ENCODE results near the gene PRF1.
"Not testable (repeated sequence)": the region's sequence is repeated elsewhere in the genome, so short reads cannot be mapped to it uniquely, and the experiment has no call there.

Gene PRF1

GRCh38 chr10:70617798-70618568 lies 15.4 kb upstream of the PRF1 start:
- DNase-seq (ENCODE audit: low read depth, low spot score), result no peak

DNA sequence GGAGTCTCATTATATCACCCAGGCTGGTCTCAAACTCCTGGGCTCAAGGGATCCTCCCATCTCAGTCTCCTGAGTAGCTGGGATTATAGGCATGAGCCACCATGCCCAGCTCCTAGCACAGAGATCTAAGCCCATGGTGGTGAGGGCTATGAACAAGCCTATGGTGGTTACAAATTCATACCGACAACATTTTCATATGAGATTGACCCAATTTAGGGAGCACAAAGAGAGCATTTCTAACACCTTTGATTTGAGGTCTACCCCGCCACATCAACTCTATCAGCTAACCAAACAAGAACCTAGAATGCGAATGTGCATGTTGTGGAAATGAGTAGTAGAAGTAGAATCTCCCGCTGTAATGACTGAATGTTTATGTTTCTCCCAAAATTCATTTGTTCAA lies 14.2 kb upstream of the PRF1 start:
- DNase-seq (ENCODE audit: low read depth, low spot score), result no peak

DNA sequence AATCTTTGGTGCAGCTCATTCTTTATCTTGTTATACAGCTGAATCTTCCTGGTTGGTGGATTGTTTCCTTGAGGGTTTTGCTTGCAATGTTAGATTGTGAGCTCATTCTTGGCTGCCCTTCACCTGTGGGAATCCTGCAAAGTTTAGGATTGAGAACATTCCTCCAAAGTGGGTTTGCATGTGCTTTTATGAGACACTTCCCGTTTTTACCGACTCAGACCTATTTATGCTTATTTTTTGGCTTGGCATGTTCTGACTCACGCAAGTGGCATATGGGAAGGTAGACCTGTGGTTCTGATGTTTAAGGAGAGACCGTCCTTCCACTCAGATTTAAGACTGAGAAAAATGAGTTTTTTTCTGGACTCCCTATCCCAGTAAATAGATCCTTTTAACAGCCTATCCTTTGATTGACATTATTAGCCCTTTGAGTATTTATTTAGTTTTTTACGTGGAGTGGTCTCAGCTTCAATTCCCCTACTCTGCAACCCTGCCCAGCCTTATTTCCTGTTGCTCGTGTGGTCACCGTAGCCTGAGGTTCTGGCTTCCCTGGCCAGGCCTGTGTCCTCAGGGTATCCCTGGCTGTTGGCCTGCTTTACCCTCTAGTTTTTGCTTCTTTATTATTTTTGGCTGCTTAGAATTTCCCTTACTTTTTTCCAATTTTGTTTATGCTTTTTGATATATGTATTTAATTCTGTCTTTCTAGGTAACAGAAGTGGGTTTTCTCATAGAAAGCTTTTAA lies 13.4 kb upstream of the PRF1 start:
- no peak for DNase-seq (ENCODE audit: low read depth, low spot score)

GRCh38 chr10:70615211-70615610 lies 12.7 kb upstream of the PRF1 start:
- DNase-seq (ENCODE audit: low read depth, low spot score), result no peak

DNA sequence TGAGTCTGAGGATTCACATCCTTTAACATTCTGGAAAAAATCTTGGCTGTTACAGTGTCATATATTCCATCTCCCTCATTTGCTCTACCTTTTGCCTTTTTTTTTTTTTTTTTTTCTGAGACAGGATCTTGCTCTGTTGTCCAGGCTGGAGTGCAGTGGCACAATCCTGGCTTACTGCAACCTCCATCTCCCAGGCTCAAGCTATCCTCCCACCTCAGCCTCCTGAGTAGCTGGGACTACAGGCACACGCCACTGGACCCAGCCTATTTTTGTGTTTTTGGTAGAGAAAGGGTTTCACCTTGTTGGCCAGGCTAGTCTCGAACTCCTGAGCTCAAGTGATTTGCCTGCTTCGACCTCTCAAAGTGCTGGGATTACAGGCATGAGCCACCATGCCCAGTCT lies 11.8 kb upstream of the PRF1 start:
- DNase-seq (ENCODE audit: low read depth, low spot score), result not testable (repeated sequence)

- no peak for DNase-seq (ENCODE audit: low read depth, low spot score)
Measured at GRCh38 chr10:70613941-70614340, 11.4 kb upstream of the PRF1 start.

DNA sequence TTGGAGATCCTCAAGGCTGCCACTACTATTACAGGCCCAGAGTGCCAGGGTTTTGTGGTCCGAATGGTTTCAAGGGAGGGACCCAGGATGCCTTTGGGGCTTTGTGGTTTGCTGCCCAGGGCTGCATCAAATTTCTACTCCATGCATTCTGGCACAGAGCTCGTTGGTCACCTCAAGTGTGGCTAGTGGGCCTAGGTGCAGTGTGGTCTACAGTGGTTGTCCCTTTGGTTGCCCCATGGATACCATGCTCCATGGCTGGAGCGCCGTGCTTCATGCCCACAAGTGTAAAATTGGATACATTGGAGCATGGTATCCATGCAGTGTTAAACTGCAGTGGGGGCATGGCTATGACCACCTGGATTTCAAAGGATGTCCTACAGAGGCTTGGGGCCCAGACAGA lies 5.4 kb upstream of the PRF1 start:
- no peak for DNase-seq (ENCODE audit: low read depth, low spot score)

GRCh38 chr10:70605161-70605560 lies 2.6 kb upstream of the PRF1 start:
- DNase-seq (ENCODE audit: low read depth, low spot score), result no peak

- DNase-seq (ENCODE audit: low read depth, low spot score), result no peak
Measured at GRCh38 chr10:70604106-70604505, 1.6 kb upstream of the PRF1 start.

- no peak for DNase-seq (ENCODE audit: low read depth, low spot score)
Measured at GRCh38 chr10:70603449-70603801, 884 bp upstream of the PRF1 start.

GRCh38 chr10:70601746-70602145 lies 795 bp downstream of the PRF1 start:
- no peak for DNase-seq (ENCODE audit: low read depth, low spot score)

GRCh38 chr10:70600512-70601395 lies 1.8 kb downstream of the PRF1 start:
- DNase-seq (ENCODE audit: low read depth, low spot score), result no peak

DNA sequence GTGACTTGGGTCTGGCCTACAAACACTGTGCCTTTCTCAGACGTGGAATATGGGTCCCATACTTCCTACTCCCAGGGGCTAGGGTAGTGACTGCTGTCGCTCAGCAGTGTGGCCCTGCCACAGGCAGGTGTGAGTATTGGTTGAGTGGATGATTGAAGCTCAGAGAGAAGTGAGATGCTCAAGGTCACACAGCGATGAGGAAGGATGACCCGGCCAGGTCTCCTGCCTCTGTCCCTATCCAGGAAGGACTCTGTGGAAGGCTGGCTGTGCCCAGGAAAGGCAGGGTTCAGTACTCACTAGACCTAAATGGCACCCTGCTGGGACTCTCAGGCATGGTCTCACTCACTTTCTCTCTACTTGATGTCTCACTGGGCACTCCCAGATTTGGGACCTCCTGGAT lies 2.8 kb downstream of the PRF1 start:
- no peak for DNase-seq (ENCODE audit: low read depth, low spot score)

DNA sequence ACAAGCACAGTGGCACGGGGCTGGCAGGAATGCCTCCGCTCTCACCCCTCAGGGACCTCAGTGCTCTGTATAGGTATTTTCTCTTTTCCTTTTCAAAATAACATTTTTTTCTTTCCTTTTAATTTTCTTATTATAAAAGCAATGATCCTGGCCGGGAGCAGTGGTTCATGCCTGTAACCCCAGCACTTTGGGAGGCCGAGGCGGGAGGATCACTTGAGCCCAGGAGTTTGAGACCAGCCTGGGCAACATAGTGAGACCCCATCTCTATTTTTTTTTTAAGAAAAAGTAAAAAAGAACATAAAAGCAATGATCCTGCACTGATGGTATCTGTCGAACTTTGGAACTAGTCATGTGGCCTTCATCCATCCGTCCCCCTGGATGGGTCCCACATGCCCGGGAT lies 3.2 kb downstream of the PRF1 start:
- DNase-seq (ENCODE audit: low read depth, low spot score), result no peak

DNA sequence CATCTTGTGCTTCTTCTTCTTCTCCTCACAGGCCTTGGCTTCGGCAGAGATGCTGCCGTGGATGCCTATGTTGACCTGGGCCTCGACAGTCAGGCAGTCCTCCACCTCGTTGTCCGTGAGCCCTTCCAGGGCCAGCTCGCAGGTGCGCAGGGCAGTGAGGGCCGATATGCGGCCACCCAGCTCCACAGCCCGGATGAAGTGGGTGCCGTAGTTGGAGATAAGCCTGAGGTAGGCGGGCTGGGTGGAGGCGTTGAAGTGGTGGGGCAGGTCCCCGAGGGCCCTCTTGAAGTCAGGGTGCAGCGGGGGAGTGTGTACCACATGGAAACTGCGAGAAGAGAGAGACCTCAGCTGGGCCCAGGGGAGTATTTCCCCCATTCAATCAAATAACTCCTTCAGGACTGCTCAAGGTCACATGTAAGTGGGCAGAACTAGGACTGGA lies 3.7 kb downstream of the PRF1 start:
- DNase-seq (ENCODE audit: low read depth, low spot score), result no peak

DNA sequence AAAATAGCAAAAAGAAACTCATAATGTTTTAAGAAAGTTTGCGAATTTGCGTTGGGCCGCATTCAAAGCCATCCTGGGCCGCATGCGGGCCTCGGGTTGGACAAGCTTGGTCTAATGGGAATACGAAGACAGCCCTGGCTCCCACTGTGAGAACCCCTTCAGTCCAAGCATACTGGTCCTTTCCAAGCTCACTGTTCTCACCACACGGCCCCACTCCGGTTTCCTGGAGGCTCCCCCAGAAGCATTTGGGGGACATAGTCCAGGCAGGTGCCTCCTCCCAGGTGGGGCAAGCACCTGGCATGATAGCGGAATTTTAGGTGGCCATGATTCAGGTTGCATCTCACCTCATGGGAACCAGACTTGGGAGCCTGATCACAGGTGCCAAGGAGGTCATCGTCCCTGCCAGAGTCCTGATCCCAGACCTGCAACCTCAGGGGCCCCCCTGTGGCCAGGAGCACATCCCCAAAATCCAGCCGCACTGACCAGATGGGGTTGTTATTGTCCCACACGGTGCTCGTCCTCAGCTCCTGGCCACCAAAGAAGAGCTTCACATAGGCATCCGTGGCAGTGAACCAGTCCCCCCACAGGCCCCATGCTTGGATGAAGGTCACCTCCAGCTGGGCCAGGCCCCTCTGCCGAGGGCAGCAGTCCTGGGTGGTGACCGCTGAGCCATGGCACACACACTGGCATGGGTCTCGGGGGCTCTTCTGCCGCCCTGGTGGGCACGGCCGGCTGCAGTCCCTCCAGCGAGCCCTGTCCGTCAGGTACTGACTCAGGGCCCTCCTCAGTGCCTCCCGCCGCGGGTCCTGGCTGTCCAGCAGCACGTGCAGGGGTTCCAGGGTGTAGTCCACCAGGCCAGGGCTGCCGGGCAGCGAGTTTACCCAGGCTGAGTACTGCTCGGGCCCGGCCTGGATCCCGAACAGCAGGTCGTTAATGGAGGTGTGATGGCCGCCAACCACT lies 4.4 kb downstream of the PRF1 start:
- no peak for DNase-seq (ENCODE audit: low read depth, low spot score)

GRCh38 chr10:70596860-70597809 lies 5.4 kb downstream of the PRF1 start:
- no peak for DNase-seq (ENCODE audit: low read depth, low spot score)

DNA sequence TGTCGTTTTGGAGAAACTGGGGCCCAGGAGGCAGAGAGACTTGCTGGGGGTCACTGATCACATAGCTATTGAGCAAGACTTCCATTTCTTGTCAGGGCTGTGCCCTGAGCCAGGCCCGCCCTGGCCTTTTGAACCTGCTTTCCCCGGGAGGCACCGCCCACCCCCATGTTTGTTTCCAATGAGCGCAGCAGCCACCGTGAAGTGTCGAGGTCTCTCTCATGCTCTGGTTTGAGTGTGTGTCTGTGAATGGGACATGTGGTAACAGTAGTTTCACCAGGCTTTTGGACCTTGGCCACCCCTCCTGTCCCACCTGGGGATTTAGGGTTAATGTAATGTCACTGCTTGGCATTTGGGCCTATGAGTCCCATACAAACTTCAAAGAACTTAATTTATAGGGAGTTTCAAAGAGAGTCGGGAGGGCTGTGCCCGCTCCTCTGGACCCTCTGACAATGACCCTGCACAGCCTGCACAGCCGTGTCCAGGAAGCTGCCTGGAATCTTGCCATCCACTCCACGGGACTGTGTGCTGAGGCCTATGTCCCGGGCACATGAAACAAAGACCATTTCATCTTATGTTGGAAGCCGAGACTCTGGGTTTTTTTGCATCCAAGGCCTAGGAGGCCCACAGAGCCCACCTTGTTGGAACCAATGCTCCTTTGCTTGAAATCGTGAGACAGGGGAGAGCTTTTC lies 6.3 kb downstream of the PRF1 start:
- DNase-seq (ENCODE audit: low read depth, low spot score), result no peak

- DNase-seq (ENCODE audit: low read depth, low spot score), result no peak
Measured at GRCh38 chr10:70595566-70596016, 7.0 kb downstream of the PRF1 start.

Data from activated naive CD8-positive, alpha-beta T cell treated with anti-CD3 and anti-CD28 coated beads, Interleukin-2, amount 50 U/mL, for 16 hours (primary cell).